Activated CD4-positive, alpha-beta T cell treated with anti-CD3 and anti-CD28 coated beads for 4 hours (primary cell): ENCODE results near the gene SOD2.
"Not testable (repeated sequence)": the region's sequence is repeated elsewhere in the genome, so short reads cannot be mapped to it uniquely, and the experiment has no call there.

Experiments used
- DNase-seq, 2 donors: peaks; one replicate each; pipeline ENCODE4 v3.0.0-alpha.2; 2020

Gene SOD2

GRCh38 chr6:159693128-159693893 is at the start of gene SOD2:
Gene SOD2, minus strand, starts transcription at chr6:159693241. Its CDS starts 74 bp downstream, at chr6:159693167.
- peak; percentile 77 to 84 for DNase-seq

- DNase-seq: no peak
Observed at GRCh38 chr6:159742165-159742564, 49.1 kb upstream of the SOD2 start.

GRCh38 chr6:159739341-159739740 is 46.3 kb upstream of the SOD2 start:
- DNase-seq: no peak

- DNase-seq: no peak
Observed at GRCh38 chr6:159736908-159737307, 43.9 kb upstream of the SOD2 start.

GRCh38 chr6:159733395-159733794 is 40.4 kb upstream of the SOD2 start:
- not testable (repeated sequence) for DNase-seq

GRCh38 chr6:159732550-159732949 is 39.5 kb upstream of the SOD2 start:
- not testable (repeated sequence) for DNase-seq

GRCh38 chr6:159730332-159730676 is 37.3 kb upstream of the SOD2 start:
- no peak for DNase-seq

- no peak for DNase-seq
Observed at GRCh38 chr6:159729598-159730331, 36.7 kb upstream of the SOD2 start.

GRCh38 chr6:159728531-159728964 is 35.5 kb upstream of the SOD2 start:
- no peak for DNase-seq

GRCh38 chr6:159727717-159728445 is 34.8 kb upstream of the SOD2 start:
- no peak for DNase-seq

GRCh38 chr6:159726918-159727716 is 34.1 kb upstream of the SOD2 start, which contains the start of gene WTAP:
Gene WTAP, plus strand, starts transcription at chr6:159727506. Its CDS starts 8,760 bp downstream, at chr6:159736266.
- peak; percentile 97 to 98 for DNase-seq

GRCh38 chr6:159726255-159726917 is 33.3 kb upstream of the SOD2 start:
- no peak for DNase-seq

GRCh38 chr6:159725208-159725607 is 32.2 kb upstream of the SOD2 start:
- DNase-seq: not testable (repeated sequence)

GRCh38 chr6:159724778-159725177 is 31.7 kb upstream of the SOD2 start:
- no peak for DNase-seq

- no peak for DNase-seq
Observed at GRCh38 chr6:159723259-159723658, 30.2 kb upstream of the SOD2 start.

GRCh38 chr6:159722655-159723054 is 29.6 kb upstream of the SOD2 start:
- no peak for DNase-seq

- DNase-seq: not testable (repeated sequence)
Observed at GRCh38 chr6:159721981-159722380, 28.9 kb upstream of the SOD2 start.

- DNase-seq: peak; percentile 36 to 52
Observed at GRCh38 chr6:159720708-159721107, 27.7 kb upstream of the SOD2 start.

- no peak for DNase-seq
Observed at GRCh38 chr6:159719287-159719686, 26.2 kb upstream of the SOD2 start.

GRCh38 chr6:159718634-159719033 is 25.6 kb upstream of the SOD2 start:
- no peak for DNase-seq

GRCh38 chr6:159716247-159717096 is 23.4 kb upstream of the SOD2 start:
- no peak for DNase-seq
